T-helper 22 cell (primary cell): Measurements from ENCODE around the gene TAAR2.
"Not testable (repeated sequence)": the region's sequence is repeated elsewhere in the genome, so short reads cannot be mapped to it uniquely, and the experiment has no call there.

Experiments used
- DNase-seq: peaks from one replicate; pipeline ENCODE4 v3.0.0-alpha.2; 2020; ENCODE audit warnings: low read depth

Gene TAAR2

GRCh38 chr6:132612449-132613108 is 11.5 kb downstream of the TAAR2 start:
- no peak for DNase-seq

DNA sequence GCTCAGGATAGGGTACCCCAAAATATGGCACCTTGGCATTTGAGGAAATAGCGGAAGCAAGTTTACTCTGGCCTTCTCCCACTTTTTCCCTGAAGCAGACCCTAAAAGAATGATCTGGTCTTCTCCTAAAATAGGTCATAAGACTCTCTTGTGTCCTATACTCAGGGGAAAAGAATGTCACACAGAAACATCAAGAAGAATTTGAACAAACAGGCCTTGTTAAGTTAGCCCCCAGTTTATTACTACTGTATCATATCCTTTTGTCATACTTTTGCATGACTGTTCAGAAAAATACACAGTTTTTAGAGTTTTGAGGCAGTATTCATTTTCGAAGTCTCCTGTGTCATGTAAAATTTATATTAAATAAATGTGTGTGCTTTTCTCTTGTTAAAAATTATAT is 12.5 kb downstream of the TAAR2 start:
- no peak for DNase-seq

DNA sequence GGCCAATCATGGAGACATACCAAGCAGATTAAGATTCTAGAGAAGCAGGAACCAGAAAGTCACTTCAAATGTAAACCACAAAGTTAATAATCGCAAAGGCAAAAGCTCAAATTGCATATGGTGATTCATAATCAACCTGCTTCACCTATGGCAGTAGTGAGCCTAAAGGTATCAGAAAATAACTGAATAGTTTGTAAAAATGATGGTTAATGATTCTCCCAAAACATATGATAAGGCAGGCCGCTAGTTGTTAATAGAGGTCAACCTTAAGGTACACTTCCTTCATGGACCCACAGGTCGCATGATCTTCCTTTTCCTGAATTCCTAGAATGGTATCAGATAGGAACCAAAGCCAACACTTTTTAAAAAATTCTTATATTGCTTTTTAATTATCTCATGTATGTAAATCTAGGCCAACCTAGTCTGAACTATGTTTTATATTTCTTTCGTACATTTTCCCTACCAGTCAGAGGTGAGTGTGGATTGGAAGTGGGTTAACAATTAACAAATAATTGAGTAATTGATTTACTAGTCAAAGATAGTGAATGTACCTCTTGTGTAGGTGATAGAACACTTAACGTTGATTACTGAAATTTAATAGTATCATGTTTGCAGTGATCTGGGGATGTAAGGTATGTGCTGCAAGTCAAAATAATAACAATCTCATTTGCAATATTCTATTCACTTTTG is 16.4 kb downstream of the TAAR2 start:
- no peak for DNase-seq

DNA sequence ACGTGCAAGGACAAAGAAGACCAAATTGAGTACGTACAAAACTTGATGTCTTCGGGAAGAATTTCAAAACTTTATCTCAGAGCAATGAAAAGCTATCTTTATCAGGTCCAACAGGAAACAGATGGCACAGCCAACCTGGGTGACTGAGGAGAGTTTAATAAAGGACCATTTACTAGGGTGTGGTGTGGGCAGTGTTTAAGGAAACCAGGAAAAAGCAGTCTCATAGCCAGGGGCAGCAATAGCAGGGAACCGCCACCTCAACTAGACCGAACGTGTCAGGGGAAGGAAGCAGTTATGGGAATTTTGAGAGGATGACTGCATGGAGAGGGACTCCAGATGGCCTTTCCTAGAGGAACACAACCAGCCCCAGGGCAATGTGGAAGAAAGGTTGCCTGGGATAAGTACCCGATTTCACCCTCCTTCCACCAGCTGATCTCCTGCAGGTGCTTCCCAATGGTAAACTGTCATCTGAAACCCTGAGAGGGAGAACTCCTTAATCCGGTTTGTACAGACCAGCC is 19.4 kb downstream of the TAAR2 start:
- DNase-seq = no peak

- not testable (repeated sequence) for DNase-seq
Observed at GRCh38 chr6:132600900-132601299, 23.2 kb downstream of the TAAR2 start.

- DNase-seq = no peak
Observed at GRCh38 chr6:132598473-132598872, 25.6 kb downstream of the TAAR2 start.

- no peak for DNase-seq
Observed at GRCh38 chr6:132596201-132596600, 27.9 kb downstream of the TAAR2 start.

- DNase-seq = no peak
Observed at GRCh38 chr6:132592855-132593254, 31.2 kb downstream of the TAAR2 start.

- no peak for DNase-seq
Observed at GRCh38 chr6:132590362-132590761, 33.7 kb downstream of the TAAR2 start.

DNA sequence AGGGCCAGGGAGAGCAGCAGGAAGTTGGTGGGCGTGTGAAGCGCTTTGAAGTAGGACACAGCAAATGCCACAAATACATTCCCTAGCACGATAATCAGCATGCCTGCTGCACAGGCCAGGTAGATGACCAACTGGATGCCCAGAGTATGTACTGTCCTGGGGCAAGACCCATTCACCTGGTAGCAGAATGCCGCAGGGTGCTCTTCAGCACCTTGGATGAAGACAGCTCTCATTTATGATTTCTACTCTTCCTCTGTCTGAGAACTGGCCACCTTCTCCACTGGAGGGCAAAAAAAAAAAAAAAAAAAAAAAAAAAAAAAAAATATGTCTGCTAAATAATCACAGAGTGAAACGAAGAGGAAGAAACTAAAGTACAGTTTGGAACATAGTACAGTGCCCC is 34.6 kb downstream of the TAAR2 start, which contains the start of gene TAAR5:
Gene TAAR5 (minus strand): TSS at position 288 of the 400 bp plus-strand sequence. CDS start 55 bp downstream, at position 233.
- DNase-seq = no peak

GRCh38 chr6:132587424-132587823 is 36.7 kb downstream of the TAAR2 start:
- DNase-seq = no peak

DNA sequence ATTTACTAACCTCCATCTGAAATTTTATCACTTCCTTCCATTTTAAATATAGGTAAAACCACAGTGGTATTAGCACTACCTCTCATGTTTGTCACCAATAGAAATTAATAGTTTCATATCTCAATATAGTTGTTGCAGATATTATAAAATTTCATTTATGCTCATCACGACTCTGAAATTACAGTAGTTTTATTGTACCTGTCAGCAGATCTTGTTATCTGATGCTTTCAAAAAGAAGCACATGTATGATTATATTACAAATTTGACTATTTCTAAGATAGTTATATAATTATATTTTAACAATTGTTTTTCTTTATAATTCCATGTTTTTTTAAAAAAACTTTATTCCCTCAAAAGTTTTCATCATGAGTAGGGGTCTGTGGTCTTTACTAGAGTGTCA is 39.4 kb downstream of the TAAR2 start:
- no peak for DNase-seq

- no peak for DNase-seq
Observed at GRCh38 chr6:132571774-132572173, 52.3 kb downstream of the TAAR2 start.

GRCh38 chr6:132570221-132570777 is 53.8 kb downstream of the TAAR2 start, which contains the start of gene TAAR6:
Gene TAAR6 (plus strand): TSS chr6:132570322. CDS start chr6:132570322, 0 bp downstream.
- DNase-seq = no peak

- no peak for DNase-seq
Observed at GRCh38 chr6:132569170-132569569, 54.9 kb downstream of the TAAR2 start.

DNA sequence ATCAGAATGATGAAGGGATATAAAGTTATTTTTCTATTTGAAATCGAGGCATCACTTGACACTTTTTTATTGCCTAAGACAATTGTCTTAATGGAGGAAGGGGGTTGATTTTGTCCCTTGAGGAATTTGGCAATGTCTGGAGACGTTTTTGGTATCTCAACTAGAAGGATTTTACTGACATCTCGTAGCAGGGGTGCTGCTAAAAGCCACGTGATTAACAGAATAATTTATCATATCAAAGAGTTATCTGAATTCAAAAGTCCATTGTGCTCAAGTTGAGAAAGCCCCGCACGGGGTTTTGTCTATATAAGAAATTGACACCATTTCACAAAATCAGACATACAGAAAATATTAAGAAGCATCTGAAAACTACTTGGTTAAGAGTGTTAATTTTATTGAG is 55.5 kb downstream of the TAAR2 start:
- DNase-seq = no peak

DNA sequence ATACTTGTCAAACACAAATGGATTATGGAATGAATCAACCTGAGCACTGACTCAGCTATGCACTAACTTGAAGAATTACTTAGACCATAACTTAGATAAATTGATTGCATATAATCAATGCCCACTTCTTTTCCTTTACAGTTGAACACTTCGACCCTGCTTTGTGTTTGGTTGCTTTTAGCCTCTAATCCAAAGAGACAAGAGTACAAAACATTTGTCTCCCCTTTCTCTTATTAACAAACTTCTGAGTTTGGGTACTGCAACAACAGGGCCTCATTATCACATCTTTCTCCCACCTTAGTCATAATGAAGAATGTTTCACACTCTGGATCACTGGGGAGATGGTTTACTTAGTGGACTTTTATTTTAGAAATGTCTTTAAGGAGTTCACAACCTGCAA is 56.5 kb downstream of the TAAR2 start:
- no peak for DNase-seq
